GM12875 (cell line): ENCODE data around the gene FLVCR2.

Experiments used
- H3K4me3 ChIP-seq: one replicate; pipeline ENCODE4 v1.5.1; 2011; ENCODE audit warnings: low read depth, low read length, control low read depth
- CTCF ChIP-seq: IDR thresholded peaks from 2 replicates; pipeline ENCODE4 v1.5.1; 2011; ENCODE audit warnings: low read depth, mild to moderate bottlenecking, control low read depth, inconsistent platforms, low read length, moderate library complexity, borderline replicate concordance; ENCODE audit not compliant: insufficient read depth

Gene FLVCR2

GRCh38 chr14:75547552-75548250 lies 30.7 kb upstream of the FLVCR2 start:
- no peak overlapping the region for H3K4me3 ChIP-seq
- no peak for TF ChIP-seq CTCF

- no peak overlapping the region for H3K4me3 ChIP-seq
- no peak for TF ChIP-seq CTCF
Measured at GRCh38 chr14:75548544-75548943, 29.9 kb upstream of the FLVCR2 start.

GRCh38 chr14:75549169-75549568 lies 29.3 kb upstream of the FLVCR2 start:
- no peak for TF ChIP-seq CTCF
- H3K4me3 ChIP-seq: no peak overlapping the region

GRCh38 chr14:75551021-75551420 lies 27.4 kb upstream of the FLVCR2 start:
- no peak overlapping the region for H3K4me3 ChIP-seq
- TF ChIP-seq CTCF: no peak

- no peak for TF ChIP-seq CTCF
- no peak overlapping the region for H3K4me3 ChIP-seq
Measured at GRCh38 chr14:75553157-75553556, 25.3 kb upstream of the FLVCR2 start.

- no peak for TF ChIP-seq CTCF
- no peak overlapping the region for H3K4me3 ChIP-seq
Measured at GRCh38 chr14:75553761-75554364, 24.6 kb upstream of the FLVCR2 start.

- no peak overlapping the region for H3K4me3 ChIP-seq
- TF ChIP-seq CTCF: no peak
Measured at GRCh38 chr14:75554482-75554881, 23.9 kb upstream of the FLVCR2 start.
